GM12892 (cell line): Measurements from ENCODE around the gene RNH1.

ENCODE experiments used
- POLR2A ChIP-seq: IDR thresholded peaks from 2 replicates; pipeline ENCODE4 v1.6.1; 2011; ENCODE audit warnings: low read depth, low read length, control low read depth
- POLR2AphosphoS5 ChIP-seq: IDR thresholded peaks from 2 replicates; pipeline ENCODE4 v1.6.1; 2011; ENCODE audit warnings: low read depth, low read length, control low read depth
- TAF1 ChIP-seq: IDR thresholded peaks from 2 replicates; pipeline ENCODE4 v1.6.1; 2011; ENCODE audit warnings: low read depth, mild to moderate bottlenecking, control low read depth, low read length, borderline replicate concordance

- no peak for TF ChIP-seq POLR2A
- TF ChIP-seq TAF1 = no peak
- no peak for TF ChIP-seq POLR2AphosphoS5
These were observed 8.1 kb upstream of the RNH1 start for GRCh38 chr11:515131-515530.
